Measurements from ENCODE around the gene BACH2. TPM values are rescaled to one million over a fixed set of nuclear protein-coding genes. Genes with fewer than 3 reads are reported as not detected.

Gene BACH2
- total and polyA plus RNA-seq, 2 donors (not counting 1 experiment from before 2014, with no cell fraction given), result 2.2 to 2.6 TPM

GRCh38 chr6:90095788-90096187 is 200.9 kb downstream of the BACH2 start:
- Histone ChIP-seq H2AFZ (ENCODE audit: low read length) (no peak overlapping the region), H3K9ac (ENCODE audit: insufficient read depth, low read length) (no peak overlapping the region), H4K20me1 (ENCODE audit: control insufficient read depth, extremely low read depth, insufficient read depth, low read length) (no peaks in the 10 kb centered on the region), H3K4me3 (replicated peaks in 1 of 4; ENCODE audit: control extremely low read depth in 1 of 4, insufficient read depth in 1 of 4, low read depth in 3 of 4, low read length in 4 of 4) (no peak overlapping the region), H3K4me2 (ENCODE audit: extremely low read depth, insufficient read depth, low read length) (no peak overlapping the region), H3K4me1 (ENCODE audit: control insufficient read depth, extremely low read depth, insufficient read depth, low read length) (peaks cover 15% of the 10 kb centered on the region), H3K36me3 (ENCODE audit: control insufficient read depth, insufficient read depth, low read length) (no peaks in the 10 kb centered on the region), H3K9me3 (ENCODE audit: control insufficient read depth, insufficient read depth, low read depth, low read length) (no peaks in the 10 kb centered on the region), H3K79me2 (ENCODE audit: control insufficient read depth, insufficient read depth, low read length) (no peaks in the 10 kb centered on the region), H3K27me3 (ENCODE audit: control insufficient read depth, insufficient read depth, low read length) (no peaks in the 10 kb centered on the region), H3K27ac (ENCODE audit: insufficient read depth, low read length) (no peak overlapping the region)
- DNase-seq (ENCODE audit: low read depth in 2 of 2), result peak in 1 of 2 donors; percentile 10
- no peak for TF ChIP-seq CTCF (conservative IDR thresholded peaks at IDR 0.05 in 1 of 2, IDR thresholded peaks at IDR 0.05 in 1 of 2; ENCODE audit: low read depth in 1 of 2, low read length in 2 of 2)
- no peak for TF ChIP-seq EZH2 (IDR thresholded peaks at IDR 0.05; ENCODE audit: low read length, missing control alignments)

- H3K27me3 ChIP-seq (ENCODE audit: control insufficient read depth, insufficient read depth, low read length), result no peaks in the 10 kb centered on the region
- no peak for TF ChIP-seq EZH2 (IDR thresholded peaks at IDR 0.05; ENCODE audit: low read length, missing control alignments)
- TF ChIP-seq CTCF (conservative IDR thresholded peaks at IDR 0.05 in 1 of 2, IDR thresholded peaks at IDR 0.05 in 1 of 2; ENCODE audit: low read depth in 1 of 2, low read length in 2 of 2), result no peak
Measured at GRCh38 chr6:90095145-90095544, 201.5 kb downstream of the BACH2 start.

GRCh38 chr6:90093558-90094073 is 203.0 kb downstream of the BACH2 start:
- Histone ChIP-seq H4K20me1 (ENCODE audit: control insufficient read depth, extremely low read depth, insufficient read depth, low read length) (no peaks in the 10 kb centered on the region), H2AFZ (ENCODE audit: low read length) (no peak overlapping the region), H3K27ac (ENCODE audit: insufficient read depth, low read length) (no peak overlapping the region), H3K4me1 (ENCODE audit: control insufficient read depth, extremely low read depth, insufficient read depth, low read length) (peaks cover 10% of the 10 kb centered on the region), H3K9ac (ENCODE audit: insufficient read depth, low read length) (no peak overlapping the region), H3K79me2 (ENCODE audit: control insufficient read depth, insufficient read depth, low read length) (no peaks in the 10 kb centered on the region), H3K4me2 (ENCODE audit: extremely low read depth, insufficient read depth, low read length) (no peak overlapping the region), H3K36me3 (ENCODE audit: control insufficient read depth, insufficient read depth, low read length) (no peaks in the 10 kb centered on the region), H3K4me3 (replicated peaks in 1 of 4; ENCODE audit: control extremely low read depth in 1 of 4, insufficient read depth in 1 of 4, low read depth in 3 of 4, low read length in 4 of 4) (no peak overlapping the region), H3K27me3 (ENCODE audit: control insufficient read depth, insufficient read depth, low read length) (no peaks in the 10 kb centered on the region), H3K9me3 (ENCODE audit: control insufficient read depth, insufficient read depth, low read depth, low read length) (no peaks in the 10 kb centered on the region)
- TF ChIP-seq CTCF (conservative IDR thresholded peaks at IDR 0.05 in 1 of 2, IDR thresholded peaks at IDR 0.05 in 1 of 2; ENCODE audit: low read depth in 1 of 2, low read length in 2 of 2) (no peak), EZH2 (IDR thresholded peaks at IDR 0.05; ENCODE audit: low read length, missing control alignments) (no peak)
- no peak for DNase-seq (ENCODE audit: low read depth in 2 of 2)

More at GRCh38 chr6:90095145-90095544, 201.5 kb downstream of the BACH2 start:
- Histone ChIP-seq H3K4me1 (ENCODE audit: control insufficient read depth, extremely low read depth, insufficient read depth, low read length) (peaks cover 15% of the 10 kb centered on the region), H3K27ac (ENCODE audit: insufficient read depth, low read length) (no peak overlapping the region), H3K4me2 (ENCODE audit: extremely low read depth, insufficient read depth, low read length) (no peak overlapping the region), H3K9me3 (ENCODE audit: control insufficient read depth, insufficient read depth, low read depth, low read length) (no peaks in the 10 kb centered on the region), H2AFZ (ENCODE audit: low read length) (no peak overlapping the region), H4K20me1 (ENCODE audit: control insufficient read depth, extremely low read depth, insufficient read depth, low read length) (no peaks in the 10 kb centered on the region), H3K4me3 (replicated peaks in 1 of 4; ENCODE audit: control extremely low read depth in 1 of 4, insufficient read depth in 1 of 4, low read depth in 3 of 4, low read length in 4 of 4) (no peak overlapping the region), H3K9ac (ENCODE audit: insufficient read depth, low read length) (no peak overlapping the region), H3K79me2 (ENCODE audit: control insufficient read depth, insufficient read depth, low read length) (no peaks in the 10 kb centered on the region), H3K36me3 (ENCODE audit: control insufficient read depth, insufficient read depth, low read length) (no peaks in the 10 kb centered on the region)
- no peak for DNase-seq (ENCODE audit: low read depth in 2 of 2)

Data from fibroblast of lung (primary cell).